Pulmonary artery endothelial cell (primary cell): ENCODE data around the gene KCNJ6. TPM values are rescaled to one million over a fixed set of nuclear protein-coding genes. Genes with fewer than 3 reads are reported as not detected.

Source experiments
- DNase-seq: peaks from one replicate; pipeline ENCODE4 v3.0.0-alpha.2; 2011; ENCODE audit warnings: low read depth, low spot score
- total RNA-seq: library from RNA; depleted of rRNA; stranded (reverse); fragments of >200 nt; gene quantifications from 2 replicates; pipeline ENCODE4 v1.2.3, GENCODE V29; 2014

The KCNJ6 gene
- total RNA-seq, 1 donor from 2014 or later, result under 0.01 TPM

DNA sequence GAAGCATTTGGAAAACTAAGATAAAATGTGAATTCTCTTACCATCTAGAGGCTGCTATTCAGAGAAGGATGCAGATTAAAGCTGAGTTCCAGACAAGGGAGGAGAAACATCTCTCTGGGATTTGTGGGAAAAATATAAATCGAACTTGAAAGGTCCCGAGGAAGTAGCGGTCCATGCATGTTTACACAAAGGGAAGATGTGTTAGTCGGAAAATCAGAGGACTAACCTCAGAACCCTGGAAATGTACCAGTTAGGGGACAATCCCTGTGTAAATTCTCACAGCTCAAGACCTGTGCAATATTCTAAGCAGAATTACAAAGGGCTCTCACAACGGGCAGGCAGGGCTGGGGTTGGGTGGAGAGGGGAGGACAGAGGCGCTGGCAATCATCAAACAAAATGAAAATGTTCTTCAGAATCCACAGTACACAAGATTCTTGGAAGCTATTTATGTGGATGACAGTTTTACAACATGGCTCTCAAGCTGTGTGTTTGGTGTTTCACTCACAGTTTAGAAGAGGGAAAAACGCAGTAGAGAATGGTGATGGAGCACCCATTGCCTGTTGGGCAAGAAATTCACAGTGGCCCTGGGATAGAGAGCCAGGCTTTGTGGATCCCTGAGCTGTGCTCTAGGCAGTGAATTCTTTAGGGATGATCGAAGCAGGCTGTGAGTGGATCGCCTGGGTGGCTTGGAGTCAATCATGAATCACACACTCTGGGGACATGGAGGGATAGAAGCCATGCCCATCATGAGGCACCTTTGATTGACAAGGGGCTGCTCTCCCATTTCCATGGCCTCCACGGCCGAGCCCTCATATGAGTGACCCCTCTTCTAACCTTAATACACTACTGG is 47.6 kb downstream of the KCNJ6 start:
- no peak for DNase-seq

GRCh38 chr21:37866027-37866426 is 50.2 kb downstream of the KCNJ6 start:
- DNase-seq, result no peak

DNA sequence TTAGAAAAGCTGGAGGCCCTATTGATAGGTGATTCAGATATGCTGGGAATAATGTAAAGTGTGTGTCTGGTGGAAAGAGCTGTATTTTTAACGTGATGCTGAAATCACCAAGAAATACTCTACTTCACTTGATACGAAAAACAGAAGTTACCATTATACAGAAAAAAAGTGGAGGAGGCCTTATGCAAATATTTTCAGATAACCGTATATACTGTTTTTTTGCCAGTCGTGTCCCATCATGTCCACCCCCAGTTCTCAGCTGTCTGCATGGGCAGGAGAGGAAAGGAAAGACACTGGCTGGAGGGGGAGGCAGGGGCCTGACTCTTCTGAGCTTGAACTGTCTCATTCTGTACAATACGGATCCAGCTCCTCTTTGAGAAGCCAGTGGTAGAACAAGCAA is 51.1 kb downstream of the KCNJ6 start:
- no peak for DNase-seq

GRCh38 chr21:37863842-37864241 is 52.4 kb downstream of the KCNJ6 start:
- no peak for DNase-seq

GRCh38 chr21:37862536-37862935 is 53.7 kb downstream of the KCNJ6 start:
- DNase-seq, result no peak

- DNase-seq, result no peak
These were observed 54.7 kb downstream of the KCNJ6 start for GRCh38 chr21:37861561-37861960.

- no peak for DNase-seq
These were observed 55.8 kb downstream of the KCNJ6 start for GRCh38 chr21:37860416-37860815.

DNA sequence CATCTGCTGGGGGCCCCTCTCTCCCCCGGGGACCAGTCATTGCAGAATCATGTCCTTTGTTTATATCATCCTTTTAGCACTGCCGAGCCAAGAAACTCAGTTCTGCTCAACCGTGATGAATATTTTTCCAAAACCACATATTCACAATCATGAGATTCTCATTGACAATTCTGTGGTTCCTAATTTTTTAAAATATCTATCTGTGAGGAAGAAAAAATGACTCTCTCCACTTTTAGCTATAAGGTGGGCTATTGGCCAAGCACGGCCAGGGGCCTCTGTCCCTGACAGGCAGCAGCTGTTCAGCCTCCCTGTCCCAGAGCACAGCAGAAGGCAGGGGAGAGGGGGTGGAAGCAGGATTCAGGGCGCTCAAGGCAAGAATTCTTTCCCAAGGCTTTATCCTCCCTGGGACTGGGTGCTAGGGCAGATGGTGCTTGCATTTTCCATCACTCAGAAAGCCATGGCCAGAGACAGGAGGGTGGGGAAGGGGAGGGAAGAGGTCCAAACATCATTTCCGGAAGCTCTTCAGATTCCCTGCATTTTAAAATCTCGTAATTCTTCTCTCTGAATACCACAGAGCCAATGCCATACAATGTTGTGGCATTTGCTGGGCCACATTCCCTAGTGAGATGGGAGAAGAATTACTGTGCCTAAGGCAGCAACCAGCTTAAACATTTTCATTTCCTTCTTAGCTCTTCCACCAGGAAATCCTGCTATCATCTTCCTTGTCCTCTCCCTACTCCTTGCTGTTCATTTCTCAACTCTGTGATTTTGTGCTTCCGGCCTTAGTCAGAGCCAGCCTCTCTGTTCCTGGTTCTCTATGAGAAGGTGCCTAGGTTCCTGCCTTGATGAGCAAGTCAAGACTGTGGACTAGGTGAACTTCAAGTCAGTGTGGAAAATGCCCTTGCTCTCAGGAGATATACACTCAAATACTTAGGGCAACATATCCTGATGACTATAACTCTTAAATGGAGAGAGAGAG is 60.3 kb downstream of the KCNJ6 start:
- DNase-seq, result no peak

- DNase-seq, result no peak
These were observed 61.0 kb downstream of the KCNJ6 start for GRCh38 chr21:37855271-37855646.

DNA sequence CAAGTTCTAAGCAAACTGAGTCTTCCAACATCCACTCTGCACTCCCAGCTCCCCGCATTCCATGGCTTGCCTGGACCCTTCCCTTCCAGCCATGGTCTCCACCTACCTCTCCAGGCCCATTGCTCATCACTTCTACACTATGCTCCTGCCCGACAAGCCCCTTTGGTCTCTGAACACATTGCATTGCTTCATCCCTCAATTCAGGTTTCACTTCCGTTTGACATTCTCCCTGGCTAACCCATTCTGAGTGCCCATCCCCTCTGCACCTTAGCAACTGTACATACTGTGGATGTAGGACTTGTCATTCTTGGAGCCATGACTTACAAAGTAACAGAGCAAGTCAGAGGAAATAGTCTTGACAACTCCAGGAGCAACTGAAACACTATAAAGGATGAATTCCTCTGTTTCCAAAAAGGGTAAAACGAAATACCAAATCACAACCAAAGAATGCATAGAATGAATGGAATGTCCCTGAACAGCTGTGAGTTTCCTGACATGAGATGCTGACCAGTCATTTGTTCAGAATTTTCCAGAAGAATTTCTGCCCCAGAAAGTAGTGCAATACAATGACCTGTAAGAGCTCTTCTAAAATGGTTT is 66.7 kb downstream of the KCNJ6 start:
- peak; percentile 39 for DNase-seq

- DNase-seq, result no peak
These were observed 67.4 kb downstream of the KCNJ6 start for GRCh38 chr21:37848721-37849490.

- DNase-seq, result no peak
These were observed 70.7 kb downstream of the KCNJ6 start for GRCh38 chr21:37845535-37845934.

- no peak for DNase-seq
These were observed 73.1 kb downstream of the KCNJ6 start for GRCh38 chr21:37843191-37843590.

DNA sequence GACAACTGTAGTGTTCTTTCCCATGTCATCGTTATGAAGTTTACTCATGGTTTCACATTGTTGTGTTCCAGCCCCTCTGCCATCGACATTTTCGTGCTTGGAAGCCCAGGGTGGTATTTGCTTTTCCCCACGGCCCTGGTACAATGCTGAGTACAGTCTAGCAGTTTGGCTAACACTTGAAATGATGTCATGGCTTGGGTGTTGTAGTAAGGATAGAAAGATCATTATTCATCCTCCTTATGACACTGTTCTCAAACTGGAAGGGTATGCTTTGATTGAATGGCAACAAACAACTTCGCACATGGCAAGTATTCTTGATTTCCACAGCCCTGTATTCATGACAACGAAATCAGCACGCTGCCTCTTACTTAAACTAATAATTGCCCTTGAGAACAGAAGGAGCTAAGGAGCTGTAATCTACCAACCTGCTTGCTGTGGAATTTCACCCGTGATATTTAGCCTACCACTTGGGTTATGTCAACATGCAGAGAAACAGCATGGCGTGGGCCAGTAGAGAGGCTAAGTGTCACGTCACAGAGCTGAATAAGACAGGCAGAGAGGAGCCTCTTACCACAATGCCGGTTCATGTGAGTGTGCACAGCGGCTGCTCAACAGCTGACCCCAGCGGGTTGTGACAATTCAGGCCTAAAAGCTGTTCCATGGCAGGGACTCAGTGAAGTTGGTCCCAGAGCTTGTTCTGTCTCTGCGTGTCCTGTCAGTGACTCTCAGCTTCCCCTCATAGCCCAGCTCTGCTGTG is 73.9 kb downstream of the KCNJ6 start:
- DNase-seq, result no peak

DNA sequence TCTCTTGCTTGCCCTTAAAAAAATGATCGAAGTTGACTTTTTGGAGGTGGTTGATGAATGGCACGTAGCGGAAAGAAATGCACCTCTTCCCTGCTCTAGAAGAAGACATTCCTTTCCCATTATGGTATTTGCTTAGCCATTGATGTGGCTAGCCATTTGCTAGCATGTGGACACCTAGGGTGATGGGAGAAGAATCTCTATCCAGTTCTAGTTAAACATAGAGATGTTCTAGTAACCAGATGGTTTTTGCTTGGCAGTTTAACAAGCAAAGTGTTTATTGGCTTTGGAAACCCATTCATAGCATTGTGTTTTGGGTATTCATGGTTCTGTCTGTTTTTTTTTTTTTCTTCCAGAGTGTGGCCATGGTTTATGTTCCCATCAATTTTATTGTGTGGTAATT is 78.9 kb downstream of the KCNJ6 start:
- no peak for DNase-seq

DNA sequence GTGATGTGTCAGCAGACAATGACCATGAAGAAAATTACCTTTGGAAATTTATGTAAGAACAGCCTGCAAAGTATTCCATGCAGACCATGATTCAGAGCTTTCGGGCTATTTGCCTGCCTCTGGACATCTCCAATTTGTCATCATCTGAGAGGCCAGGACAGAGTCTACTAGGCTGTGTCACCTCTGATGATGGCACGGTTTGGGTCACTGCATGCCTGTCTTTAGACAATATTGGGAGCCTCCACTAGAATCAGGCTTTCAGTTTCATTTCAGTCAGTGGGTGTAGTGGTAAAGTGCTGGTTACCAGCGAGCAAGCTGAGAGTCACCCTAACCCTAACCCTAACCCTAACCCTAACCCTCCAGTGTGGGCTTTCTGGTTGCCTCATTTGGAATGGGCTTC is 80.8 kb downstream of the KCNJ6 start:
- DNase-seq, result no peak

GRCh38 chr21:37833301-37833700 is 83.0 kb downstream of the KCNJ6 start:
- no peak for DNase-seq

GRCh38 chr21:37829447-37829846 is 86.8 kb downstream of the KCNJ6 start:
- DNase-seq, result no peak

DNA sequence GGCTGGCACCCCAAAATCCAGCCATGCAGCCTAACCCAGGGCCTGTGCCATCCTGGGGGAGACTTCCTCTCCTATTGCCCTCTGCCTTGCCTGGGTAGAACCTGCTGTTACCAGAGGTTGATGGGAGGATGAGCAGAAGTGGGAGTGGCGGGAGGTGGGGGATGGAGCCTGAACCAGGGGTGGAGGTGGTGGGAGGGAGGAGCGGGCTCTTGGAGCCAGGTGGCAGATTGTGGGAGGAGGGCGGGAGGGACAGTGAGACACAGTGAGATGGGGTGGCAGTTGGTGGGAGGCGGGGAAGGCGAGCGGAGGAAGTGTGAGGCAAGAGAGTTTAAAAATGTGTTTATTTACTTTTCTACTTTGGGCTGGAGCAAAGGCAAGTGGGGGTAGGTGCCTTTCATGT is 87.3 kb downstream of the KCNJ6 start:
- DNase-seq, result no peak

- DNase-seq, result no peak
These were observed 87.7 kb downstream of the KCNJ6 start for GRCh38 chr21:37828556-37828955.
